GM23338 (cell line): ENCODE data around the gene PDZD11. TPM values are rescaled to one million over a fixed set of nuclear protein-coding genes. Genes with fewer than 3 reads are reported as not detected.

Experiments used
- ATAC-seq: fragments of 200-7000 bp; cut with Tn5 transposase; 3 replicates; pipeline ENCODE4 v1.9.1; 2020
- DNase-seq: peaks from one replicate; pipeline ENCODE4 v3.0.0-alpha.2; 2015; ENCODE audit warnings: low spot score
- H2AFZ ChIP-seq: fragments of 200-600 bp; sonication (generic); 2 replicates; pipeline ENCODE4 v1.8.0; 2016; ENCODE audit warnings: antibody characterized with exemption, mild to moderate bottlenecking, moderate library complexity
- H3F3A ChIP-seq: fragments of 200-600 bp; sonication (generic); replicated peaks from 2 replicates; pipeline ENCODE4 v1.8.0; 2017; ENCODE audit warnings: antibody characterized with exemption, mixed run types, low read depth
- H3K27ac ChIP-seq: fragments of 200-600 bp; sonication (generic); 2 replicates; pipeline ENCODE4 v1.6.1; 2016; ENCODE audit warnings: low read depth
- H3K27me3 ChIP-seq: fragments of 200-600 bp; sonication (generic); 2 replicates; pipeline ENCODE4 v1.8.0; 2016; ENCODE audit warnings: mild to moderate bottlenecking, mixed run types, moderate library complexity; ENCODE audit not compliant: insufficient read depth
- H3K36me3 ChIP-seq: fragments of 200-600 bp; sonication (generic); 2 replicates; pipeline ENCODE4 v1.8.0; 2016; ENCODE audit warnings: mild to moderate bottlenecking; ENCODE audit not compliant: insufficient read depth
- H3K4me1 ChIP-seq: fragments of 200-600 bp; sonication (generic); 2 replicates; pipeline ENCODE4 v1.8.0; 2016; ENCODE audit warnings: mild to moderate bottlenecking, moderate library complexity; ENCODE audit not compliant: insufficient read depth
- H3K4me2 ChIP-seq: fragments of 200-600 bp; sonication (generic); 2 replicates; pipeline ENCODE4 v1.7.1; 2017; ENCODE audit warnings: mixed run types
- H3K4me3 ChIP-seq: fragments of 200-600 bp; sonication (generic); 2 replicates; pipeline ENCODE4 v1.6.1; 2016; ENCODE audit warnings: mixed run types
- H3K79me2 ChIP-seq: fragments of 200-600 bp; sonication (generic); replicated peaks from 2 replicates; pipeline ENCODE4 v1.8.0; 2017; ENCODE audit warnings: mild to moderate bottlenecking; ENCODE audit not compliant: insufficient read depth
- H3K9me2 ChIP-seq: fragments of 200-600 bp; sonication (generic); 2 replicates; pipeline ENCODE4 v1.8.0; 2017; ENCODE audit not compliant: insufficient read depth
- H4K20me1 ChIP-seq: fragments of 200-600 bp; sonication (generic); replicated peaks from 2 replicates; pipeline ENCODE4 v1.8.0; 2017; ENCODE audit warnings: mild to moderate bottlenecking; ENCODE audit not compliant: insufficient read depth
- H3K27ac Mint-ChIP-seq: 2 replicates; pipeline ENCODE4 v1.8.0; 2020; ENCODE audit warnings: inconsistent platforms, mild to moderate bottlenecking, moderate library complexity, mixed read lengths
- H3K27me3 Mint-ChIP-seq: 3 replicates; pipeline ENCODE4 v1.8.0; 2022; ENCODE audit warnings: low read depth, mild to moderate bottlenecking, moderate library complexity, mixed read lengths, inconsistent platforms; ENCODE audit not compliant: insufficient read depth, poor library complexity
- H3K36me3 Mint-ChIP-seq: 3 replicates; pipeline ENCODE4 v1.8.0; 2021; ENCODE audit warnings: low read depth, mild to moderate bottlenecking, inconsistent platforms, moderate library complexity, mixed read lengths
- H3K4me1 Mint-ChIP-seq: 3 replicates; pipeline ENCODE4 v1.8.0; 2020; ENCODE audit warnings: mild to moderate bottlenecking, inconsistent platforms, mixed read lengths
- H3K4me3 Mint-ChIP-seq: 3 replicates; pipeline ENCODE4 v1.8.0; 2021; ENCODE audit warnings: moderate library complexity, mild to moderate bottlenecking, inconsistent platforms, mixed read lengths
- H3K9me3 Mint-ChIP-seq: 3 replicates; pipeline ENCODE4 v1.8.0; 2020; ENCODE audit warnings: moderate library complexity, mild to moderate bottlenecking, inconsistent platforms, mixed read lengths
- NANOG ChIP-seq: IDR thresholded peaks from 2 replicates; pipeline ENCODE4 v1.6.1; 2016; ENCODE audit warnings: antibody characterized with exemption, borderline replicate concordance
- POLR2AphosphoS5 ChIP-seq: IDR thresholded peaks from 2 replicates; pipeline ENCODE4 v1.6.1; 2016; ENCODE audit warnings: antibody characterized with exemption, low read depth
- REST ChIP-seq: IDR thresholded peaks from one replicate; pipeline ENCODE4 v1.6.1; 2018; ENCODE audit warnings: antibody characterized with exemption; ENCODE audit not compliant: unreplicated experiment
- STAT1 ChIP-seq: IDR thresholded peaks from one replicate; pipeline ENCODE4 v1.6.1; 2016; ENCODE audit warnings: antibody characterized with exemption; ENCODE audit not compliant: unreplicated experiment
- polyA plus RNA-seq: library from polyadenylated mRNA; unstranded; fragments of >200 nt; fragmentation: Nextera tagmentation; extraction: Ambion mirVana; gene quantifications from 2 replicates; pipeline ENCODE4 v1.2.1, GENCODE V29; 2016
- total RNA-seq: library from RNA; depleted of rRNA; stranded (reverse); fragments of >200 nt; shearing (Covaris generic); gene quantifications from 2 replicates; pipeline ENCODE4 v1.2.3, GENCODE V29; 2014
- TF ChIP-seq, protein P1 (sequence below): IDR thresholded peaks from 2 replicates; pipeline ENCODE4 v1.6.1; 2016; ENCODE audit warnings: antibody characterized with exemption
- TF ChIP-seq, protein P2 (sequence below), 2 experiments: fragments of 200-600 bp in 1 of 2; sonication (generic) in 1 of 2; conservative IDR thresholded peaks; 2 replicates each; pipeline versions ENCODE4 v1.5.1 to v1.6.1; 2016 to 2017; ENCODE audit warnings: antibody characterized with exemption in 2 of 2, low read depth in 2 of 2, mild to moderate bottlenecking in 2 of 2, moderate library complexity in 1 of 2

PDZD11 gene
- total and polyA plus RNA-seq, 2 experiments from 2014 or later = 30.2 to 67.6 TPM

GRCh38 chrX:70268034-70268433 is 21.7 kb downstream of the PDZD11 start, which contains the start of gene ARR3:
TSS of gene ARR3 (plus strand) at chrX:70268334. CDS start at chrX:70269386, 1,052 bp downstream.
- Histone ChIP-seq H3K79me2 (no peaks in the 10 kb centered on the region), H3K27me3 (no peaks in the 10 kb centered on the region), H2AFZ (no peak within 1 kb of the TSS), H3K4me2 (no peak within 1 kb of the TSS), H3K9me2 (no peaks in the 10 kb centered on the region), H3K27ac (no peak within 1 kb of the TSS), H3K4me1 (no peaks in the 10 kb centered on the region), H3K4me3 (no peak within 1 kb of the TSS), H3F3A (no peaks in the 10 kb centered on the region), H3K36me3 (no peaks in the 10 kb centered on the region), H4K20me1 (no peaks in the 10 kb centered on the region)
- Mint-ChIP-seq H3K9me3 (no peaks in the 10 kb centered on the region), H3K27ac (no peak within 1 kb of the TSS), H3K4me1 (peaks cover 6% of the 10 kb centered on the region), H3K27me3 (no peaks in the 10 kb centered on the region), H3K36me3 (no peaks in the 10 kb centered on the region), H3K4me3 (no peak within 1 kb of the TSS)
- ATAC-seq (no peak), DNase-seq (no peak)
- TF ChIP-seq POLR2AphosphoS5 = no peak
- TF ChIP-seq, protein P1, sequence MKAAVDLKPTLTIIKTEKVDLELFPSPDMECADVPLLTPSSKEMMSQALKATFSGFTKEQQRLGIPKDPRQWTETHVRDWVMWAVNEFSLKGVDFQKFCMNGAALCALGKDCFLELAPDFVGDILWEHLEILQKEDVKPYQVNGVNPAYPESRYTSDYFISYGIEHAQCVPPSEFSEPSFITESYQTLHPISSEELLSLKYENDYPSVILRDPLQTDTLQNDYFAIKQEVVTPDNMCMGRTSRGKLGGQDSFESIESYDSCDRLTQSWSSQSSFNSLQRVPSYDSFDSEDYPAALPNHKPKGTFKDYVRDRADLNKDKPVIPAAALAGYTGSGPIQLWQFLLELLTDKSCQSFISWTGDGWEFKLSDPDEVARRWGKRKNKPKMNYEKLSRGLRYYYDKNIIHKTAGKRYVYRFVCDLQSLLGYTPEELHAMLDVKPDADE = no peak

DNA sequence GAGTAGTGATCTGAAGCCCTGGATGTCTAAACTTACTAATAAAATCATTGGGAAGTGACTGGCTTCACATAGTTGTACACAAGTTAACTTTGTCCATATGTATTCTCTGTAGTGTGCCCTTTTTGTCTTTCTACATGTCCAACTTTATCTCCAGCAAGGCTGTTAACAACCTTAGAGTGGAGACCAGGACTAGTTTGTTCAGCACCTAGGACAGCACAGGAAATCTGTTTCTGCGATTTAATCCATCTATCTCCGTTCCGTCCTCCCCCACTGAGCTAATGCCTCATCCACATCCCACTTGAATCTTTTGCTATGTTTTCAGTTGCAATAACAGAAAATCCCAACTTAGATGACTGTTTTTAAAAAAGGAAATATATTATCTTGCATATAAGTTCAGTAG is 24.9 kb downstream of the PDZD11 start:
- no peak overlapping the region for H3K4me3 ChIP-seq
- no peaks in the 10 kb centered on the region for H3K9me2 ChIP-seq
- H3K79me2 ChIP-seq = no peaks in the 10 kb centered on the region
- Mint-ChIP-seq H3K4me3 (no peak overlapping the region), H3K27me3 (peaks cover 2% of the 10 kb centered on the region), H3K9me3 (no peaks in the 10 kb centered on the region), H3K36me3 (no peaks in the 10 kb centered on the region), H3K4me1 (peaks cover 8% of the 10 kb centered on the region), H3K27ac (no peak overlapping the region)
- DNase-seq (peak; percentile 21), ATAC-seq (no peak)
- no peaks in the 10 kb centered on the region for H4K20me1 ChIP-seq
- no peaks in the 10 kb centered on the region for H3K36me3 ChIP-seq
- no peak overlapping the region for H3K4me2 ChIP-seq
- TF ChIP-seq STAT1 (no peak), REST (peak; percentile 70)
- no peak overlapping the region for H3K27ac ChIP-seq
- H3F3A ChIP-seq = no peaks in the 10 kb centered on the region
- no peaks in the 10 kb centered on the region for H3K4me1 ChIP-seq
- H2AFZ ChIP-seq = no peak overlapping the region
- H3K27me3 ChIP-seq = no peaks in the 10 kb centered on the region

DNA sequence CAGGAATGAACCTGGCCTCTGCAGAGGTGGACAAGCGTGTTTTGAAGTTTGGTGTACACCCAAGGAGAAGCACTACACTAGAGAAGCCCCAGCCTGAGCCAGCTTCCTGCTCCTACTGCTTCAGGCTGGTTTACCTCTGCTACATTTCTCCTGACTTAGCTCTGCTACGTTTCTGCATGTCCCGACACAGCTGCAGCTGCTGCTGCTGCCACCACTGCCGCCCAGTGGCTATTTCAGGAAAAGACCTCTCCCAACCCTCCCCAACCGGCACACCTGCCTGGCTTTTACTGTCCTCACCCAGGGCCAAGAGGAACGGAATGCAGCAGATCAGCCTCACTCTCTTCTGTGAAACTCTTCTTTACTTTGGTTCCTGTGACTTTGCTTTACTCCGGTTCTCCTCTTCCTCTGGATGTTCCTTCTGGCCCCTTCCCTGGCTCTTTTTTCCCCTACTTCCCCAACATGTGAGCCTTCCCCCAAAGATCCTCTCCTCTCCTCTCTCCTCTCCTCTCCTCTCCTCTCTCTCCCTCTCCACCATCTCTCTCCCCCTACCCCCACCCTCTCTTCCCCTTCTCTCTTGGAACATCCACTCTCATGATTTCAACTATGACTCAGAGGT is 26.7 kb downstream of the PDZD11 start:
- TF ChIP-seq, protein P2, sequence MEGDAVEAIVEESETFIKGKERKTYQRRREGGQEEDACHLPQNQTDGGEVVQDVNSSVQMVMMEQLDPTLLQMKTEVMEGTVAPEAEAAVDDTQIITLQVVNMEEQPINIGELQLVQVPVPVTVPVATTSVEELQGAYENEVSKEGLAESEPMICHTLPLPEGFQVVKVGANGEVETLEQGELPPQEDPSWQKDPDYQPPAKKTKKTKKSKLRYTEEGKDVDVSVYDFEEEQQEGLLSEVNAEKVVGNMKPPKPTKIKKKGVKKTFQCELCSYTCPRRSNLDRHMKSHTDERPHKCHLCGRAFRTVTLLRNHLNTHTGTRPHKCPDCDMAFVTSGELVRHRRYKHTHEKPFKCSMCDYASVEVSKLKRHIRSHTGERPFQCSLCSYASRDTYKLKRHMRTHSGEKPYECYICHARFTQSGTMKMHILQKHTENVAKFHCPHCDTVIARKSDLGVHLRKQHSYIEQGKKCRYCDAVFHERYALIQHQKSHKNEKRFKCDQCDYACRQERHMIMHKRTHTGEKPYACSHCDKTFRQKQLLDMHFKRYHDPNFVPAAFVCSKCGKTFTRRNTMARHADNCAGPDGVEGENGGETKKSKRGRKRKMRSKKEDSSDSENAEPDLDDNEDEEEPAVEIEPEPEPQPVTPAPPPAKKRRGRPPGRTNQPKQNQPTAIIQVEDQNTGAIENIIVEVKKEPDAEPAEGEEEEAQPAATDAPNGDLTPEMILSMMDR (conservative IDR thresholded peaks at IDR 0.05; ENCODE audit: low read depth in 2 of 2) = peak; percentile 61 to 76
- TF ChIP-seq NANOG = no peak
- H3K79me2 ChIP-seq = no peaks in the 10 kb centered on the region
- no peak overlapping the region for H3K4me3 Mint-ChIP-seq
- H3K4me3 ChIP-seq = no peak overlapping the region
- ATAC-seq (peak; percentile 99), DNase-seq (peak; percentile 75)
- H3K36me3 Mint-ChIP-seq = no peaks in the 10 kb centered on the region
- H3K27ac Mint-ChIP-seq = no peak overlapping the region
- no peak overlapping the region for H3K4me2 ChIP-seq
- no peaks in the 10 kb centered on the region for H3K36me3 ChIP-seq
- H3F3A ChIP-seq = no peaks in the 10 kb centered on the region
- H3K4me1 Mint-ChIP-seq = peaks cover 8% of the 10 kb centered on the region
- H2AFZ ChIP-seq = no peak overlapping the region
- H3K27me3 ChIP-seq = no peaks in the 10 kb centered on the region
- no peaks in the 10 kb centered on the region for H3K4me1 ChIP-seq
- peaks cover 2% of the 10 kb centered on the region for H3K27me3 Mint-ChIP-seq
- no peaks in the 10 kb centered on the region for H3K9me2 ChIP-seq
- H4K20me1 ChIP-seq = no peaks in the 10 kb centered on the region
- H3K27ac ChIP-seq = no peak overlapping the region
- H3K9me3 Mint-ChIP-seq = no peaks in the 10 kb centered on the region
